ENCODE data around the gene OLFML2B. TPM values are rescaled to one million over a fixed set of nuclear protein-coding genes. Genes with fewer than 3 reads are reported as not detected.
A peak's percentile ranks its signal among the peaks of the same experiment; 100 is the strongest.

The OLFML2B gene
- total and polyA plus RNA-seq, 2 of the 13 experiments (the other 11 are each of a cell fraction or from before 2014, with no cell fraction given): not detected

GRCh38 chr1:162069334-162070093, 45.8 kb upstream of the OLFML2B start, which contains the start of gene NOS1AP (continued):
- TF ChIP-seq, protein P1, sequence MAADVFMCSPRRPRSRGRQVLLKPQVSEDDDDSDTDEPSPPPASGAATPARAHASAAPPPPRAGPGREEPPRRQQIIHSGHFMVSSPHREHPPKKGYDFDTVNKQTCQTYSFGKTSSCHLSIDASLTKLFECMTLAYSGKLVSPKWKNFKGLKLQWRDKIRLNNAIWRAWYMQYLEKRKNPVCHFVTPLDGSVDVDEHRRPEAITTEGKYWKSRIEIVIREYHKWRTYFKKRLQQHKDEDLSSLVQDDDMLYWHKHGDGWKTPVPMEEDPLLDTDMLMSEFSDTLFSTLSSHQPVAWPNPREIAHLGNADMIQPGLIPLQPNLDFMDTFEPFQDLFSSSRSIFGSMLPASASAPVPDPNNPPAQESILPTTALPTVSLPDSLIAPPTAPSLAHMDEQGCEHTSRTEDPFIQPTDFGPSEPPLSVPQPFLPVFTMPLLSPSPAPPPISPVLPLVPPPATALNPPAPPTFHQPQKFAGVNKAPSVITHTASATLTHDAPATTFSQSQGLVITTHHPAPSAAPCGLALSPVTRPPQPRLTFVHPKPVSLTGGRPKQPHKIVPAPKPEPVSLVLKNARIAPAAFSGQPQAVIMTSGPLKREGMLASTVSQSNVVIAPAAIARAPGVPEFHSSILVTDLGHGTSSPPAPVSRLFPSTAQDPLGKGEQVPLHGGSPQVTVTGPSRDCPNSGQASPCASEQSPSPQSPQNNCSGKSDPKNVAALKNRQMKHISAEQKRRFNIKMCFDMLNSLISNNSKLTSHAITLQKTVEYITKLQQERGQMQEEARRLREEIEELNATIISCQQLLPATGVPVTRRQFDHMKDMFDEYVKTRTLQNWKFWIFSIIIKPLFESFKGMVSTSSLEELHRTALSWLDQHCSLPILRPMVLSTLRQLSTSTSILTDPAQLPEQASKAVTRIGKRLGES (CRISPR knock-in tag; IDR thresholded peaks at IDR 0.05; ENCODE audit: borderline replicate concordance): no peak
- no peak for TF ChIP-seq SNRNP70 (IDR thresholded peaks at IDR 0.05; ENCODE audit: low read depth, low read length)
- peak; percentile 45 for TF ChIP-seq PATZ1 (CRISPR knock-in tag; IDR thresholded peaks at IDR 0.05)
- TF ChIP-seq MXD4 (CRISPR knock-in tag; IDR thresholded peaks at IDR 0.05): no peak
- TF ChIP-seq, protein P2, sequence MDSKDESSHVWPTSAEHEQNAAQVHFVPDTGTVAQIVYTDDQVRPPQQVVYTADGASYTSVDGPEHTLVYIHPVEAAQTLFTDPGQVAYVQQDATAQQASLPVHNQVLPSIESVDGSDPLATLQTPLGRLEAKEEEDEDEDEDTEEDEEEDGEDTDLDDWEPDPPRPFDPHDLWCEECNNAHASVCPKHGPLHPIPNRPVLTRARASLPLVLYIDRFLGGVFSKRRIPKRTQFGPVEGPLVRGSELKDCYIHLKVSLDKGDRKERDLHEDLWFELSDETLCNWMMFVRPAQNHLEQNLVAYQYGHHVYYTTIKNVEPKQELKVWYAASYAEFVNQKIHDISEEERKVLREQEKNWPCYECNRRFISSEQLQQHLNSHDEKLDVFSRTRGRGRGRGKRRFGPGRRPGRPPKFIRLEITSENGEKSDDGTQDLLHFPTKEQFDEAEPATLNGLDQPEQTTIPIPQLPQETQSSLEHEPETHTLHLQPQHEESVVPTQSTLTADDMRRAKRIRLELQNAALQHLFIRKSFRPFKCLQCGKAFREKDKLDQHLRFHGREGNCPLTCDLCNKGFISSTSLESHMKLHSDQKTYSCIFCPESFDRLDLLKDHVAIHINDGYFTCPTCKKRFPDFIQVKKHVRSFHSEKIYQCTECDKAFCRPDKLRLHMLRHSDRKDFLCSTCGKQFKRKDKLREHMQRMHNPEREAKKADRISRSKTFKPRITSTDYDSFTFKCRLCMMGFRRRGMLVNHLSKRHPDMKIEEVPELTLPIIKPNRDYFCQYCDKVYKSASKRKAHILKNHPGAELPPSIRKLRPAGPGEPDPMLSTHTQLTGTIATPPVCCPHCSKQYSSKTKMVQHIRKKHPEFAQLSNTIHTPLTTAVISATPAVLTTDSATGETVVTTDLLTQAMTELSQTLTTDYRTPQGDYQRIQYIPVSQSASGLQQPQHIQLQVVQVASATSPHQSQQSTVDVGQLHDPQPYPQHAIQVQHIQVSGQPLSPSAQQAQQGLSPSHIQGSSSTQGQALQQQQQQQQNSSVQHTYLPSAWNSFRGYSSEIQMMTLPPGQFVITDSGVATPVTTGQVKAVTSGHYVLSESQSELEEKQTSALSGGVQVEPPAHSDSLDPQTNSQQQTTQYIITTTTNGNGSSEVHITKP (CRISPR knock-in tag; IDR thresholded peaks at IDR 0.05; ENCODE audit: low read depth): no peak
- TF ChIP-seq ZBTB2 (CRISPR knock-in tag; IDR thresholded peaks at IDR 0.05; ENCODE audit: low read depth): no peak
- no peak for TF ChIP-seq HNF4A (CRISPR knock-in tag; IDR thresholded peaks at IDR 0.05)
- no peak for TF ChIP-seq NAIF1 (CRISPR knock-in tag; IDR thresholded peaks at IDR 0.05; ENCODE audit: borderline replicate concordance)
- 0 out of 2 replicates have a peak, but pooled peaks have one; percentile 8 for TF ChIP-seq STAG1 (CRISPR knock-in tag; IDR thresholded peaks at IDR 0.05)
- 0 out of 2 replicates have a peak, but pooled peaks have one; percentile 38 for TF ChIP-seq KAT8 (CRISPR knock-in tag; IDR thresholded peaks at IDR 0.05)
- TF ChIP-seq RBFOX2 (IDR thresholded peaks at IDR 0.05; ENCODE audit: low read depth, low read length): peak; percentile 80
- TF ChIP-seq ZMYM4 (CRISPR knock-in tag; IDR thresholded peaks at IDR 0.05): peak; percentile 17; the same call in 1 of the 2 replicates
- TF ChIP-seq THRA (CRISPR knock-in tag; IDR thresholded peaks at IDR 0.05; ENCODE audit: borderline replicate concordance): no peak
- no peak for TF ChIP-seq PCBP1 (IDR thresholded peaks at IDR 0.05; ENCODE audit: borderline replicate concordance, low read depth, low read length)
- TF ChIP-seq ZIK1 (CRISPR knock-in tag; IDR thresholded peaks at IDR 0.05; ENCODE audit: borderline replicate concordance, low read depth): no peak
- TF ChIP-seq KLF13 (CRISPR knock-in tag; IDR thresholded peaks at IDR 0.05): no peak
- TF ChIP-seq ZNF383 (CRISPR knock-in tag; IDR thresholded peaks at IDR 0.05; ENCODE audit: borderline replicate concordance): no peak
